Peyer's patch (tissue), 4 donors: ENCODE measurements around the gene HOXD9. TPM values are rescaled to one million over a fixed set of nuclear protein-coding genes. Genes with fewer than 3 reads are reported as not detected.

Source experiments
- DNase-seq, 3 donors: peaks; one replicate each; pipeline ENCODE4 v3.0.0-alpha.2; 2017 to 2019
- H3K27ac ChIP-seq, 4 donors: fragments of 200-600 bp; sonication (generic); one replicate each; pipeline ENCODE4 v1.5.1; 2016 to 2019
- H3K27me3 ChIP-seq, 2 donors: fragments of 200-600 bp; sonication (generic); one replicate each; pipeline ENCODE4 v1.5.1; 2019
- H3K36me3 ChIP-seq, 3 donors: fragments of 200-600 bp; sonication (generic); one replicate each; pipeline ENCODE4 v1.5.1; 2016 to 2019
- H3K4me1 ChIP-seq, 4 donors: fragments of 200-600 bp; sonication (generic); one replicate each; pipeline ENCODE4 v1.5.1; 2016 to 2019
- H3K4me3 ChIP-seq, 4 donors: fragments of 200-600 bp; sonication (generic); 1 replicate in 3 of 4; 2 replicates in 1 of 4; pipeline ENCODE4 v1.5.1; 2016 to 2019; ENCODE audit warnings: mild to moderate bottlenecking in 1 of 4
- H3K9me3 ChIP-seq, 4 donors: fragments of 200-600 bp; sonication (generic); one replicate each; pipeline ENCODE4 v1.5.1; 2016 to 2019; ENCODE audit warnings: mild to moderate bottlenecking in 1 of 4
- CTCF ChIP-seq, 6 experiments: fragments of 450-650 bp in 4 of 6; fragments of 200-600 bp in 2 of 6; sonication (generic) in 1 of 6; IDR thresholded peaks; one replicate each; pipeline ENCODE4 v1.5.1; 2017 to 2019; ENCODE audit warnings: antibody characterized with exemption in 6 of 6, mild to moderate bottlenecking in 3 of 6, moderate library complexity in 1 of 6
- POLR2A ChIP-seq, 2 donors: fragments of 450-650 bp; IDR thresholded peaks; one replicate each; pipeline ENCODE4 v1.5.1; 2017; ENCODE audit warnings: antibody characterized with exemption in 2 of 2, mild to moderate bottlenecking in 2 of 2, moderate library complexity in 2 of 2
- total RNA-seq, 4 donors: library from RNA; depleted of rRNA; stranded (reverse); fragments of >200 nt; gene quantifications; one replicate each; pipeline ENCODE4 v1.1.0, GENCODE V29; 2016

HOXD9 gene
- total RNA-seq, 4 donors from 2014 or later, result 0.70 TPM; not detected in 3

DNA sequence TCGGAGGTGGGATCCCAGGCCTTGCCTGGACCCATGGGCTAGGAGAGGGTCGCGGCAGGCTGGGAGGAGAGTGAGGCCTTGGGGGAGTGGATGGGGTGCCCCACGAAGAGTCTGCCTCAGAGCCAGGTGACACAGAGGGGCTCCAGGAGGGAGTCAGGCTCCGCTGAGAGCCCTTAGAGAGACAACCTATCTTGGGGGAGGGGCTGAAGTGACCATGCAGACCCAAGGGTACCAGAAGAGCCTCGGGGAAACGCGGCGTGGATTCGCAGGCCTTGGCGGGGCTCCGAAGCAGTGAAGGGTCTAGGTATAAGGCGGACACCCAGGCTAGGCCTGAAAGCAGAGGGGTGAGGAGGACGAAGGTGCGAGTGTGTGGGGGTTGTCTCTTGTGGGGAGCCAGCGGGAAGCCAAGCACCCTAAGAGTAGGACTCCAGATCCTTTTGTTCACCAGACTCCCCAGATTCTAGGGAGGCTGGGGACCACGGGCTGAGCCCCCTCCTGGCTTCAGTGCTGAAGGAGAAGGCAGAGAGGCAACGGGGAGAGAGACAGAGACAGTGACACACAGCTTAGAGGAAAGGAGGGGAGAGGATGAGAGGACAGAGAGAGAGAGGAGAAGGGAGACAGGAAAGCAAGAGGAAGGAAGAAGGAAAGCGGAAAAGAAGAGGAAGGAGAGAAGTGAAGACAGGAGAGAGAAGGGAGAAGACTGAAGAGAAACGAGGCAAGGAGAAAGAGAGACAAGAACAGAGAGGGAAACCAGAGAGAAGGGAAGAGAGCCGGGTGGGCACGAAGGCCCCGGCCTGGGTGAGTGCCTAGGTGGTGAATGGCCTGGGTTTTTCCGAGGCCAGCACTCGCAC, 16.6 kb upstream of the HOXD9 start:
- no peak overlapping the region for H3K27ac ChIP-seq
- H3K9me3 ChIP-seq, result peaks cover 0 to 5% (median 0%) of the 10 kb centered on the region in 4 donors
- peaks cover 0 to 87% of the 10 kb centered on the region in 2 donors for H3K27me3 ChIP-seq
- TF ChIP-seq CTCF (IDR thresholded peaks at IDR 0.05) (no peak), POLR2A (IDR thresholded peaks at IDR 0.05) (no peak)
- H3K4me1 ChIP-seq, result peaks cover 0 to 34% (median 1%) of the 10 kb centered on the region in 4 donors
- H3K36me3 ChIP-seq, result no peaks in the 10 kb centered on the region
- H3K4me3 ChIP-seq, result no peak overlapping the region
- no peak for DNase-seq

DNA sequence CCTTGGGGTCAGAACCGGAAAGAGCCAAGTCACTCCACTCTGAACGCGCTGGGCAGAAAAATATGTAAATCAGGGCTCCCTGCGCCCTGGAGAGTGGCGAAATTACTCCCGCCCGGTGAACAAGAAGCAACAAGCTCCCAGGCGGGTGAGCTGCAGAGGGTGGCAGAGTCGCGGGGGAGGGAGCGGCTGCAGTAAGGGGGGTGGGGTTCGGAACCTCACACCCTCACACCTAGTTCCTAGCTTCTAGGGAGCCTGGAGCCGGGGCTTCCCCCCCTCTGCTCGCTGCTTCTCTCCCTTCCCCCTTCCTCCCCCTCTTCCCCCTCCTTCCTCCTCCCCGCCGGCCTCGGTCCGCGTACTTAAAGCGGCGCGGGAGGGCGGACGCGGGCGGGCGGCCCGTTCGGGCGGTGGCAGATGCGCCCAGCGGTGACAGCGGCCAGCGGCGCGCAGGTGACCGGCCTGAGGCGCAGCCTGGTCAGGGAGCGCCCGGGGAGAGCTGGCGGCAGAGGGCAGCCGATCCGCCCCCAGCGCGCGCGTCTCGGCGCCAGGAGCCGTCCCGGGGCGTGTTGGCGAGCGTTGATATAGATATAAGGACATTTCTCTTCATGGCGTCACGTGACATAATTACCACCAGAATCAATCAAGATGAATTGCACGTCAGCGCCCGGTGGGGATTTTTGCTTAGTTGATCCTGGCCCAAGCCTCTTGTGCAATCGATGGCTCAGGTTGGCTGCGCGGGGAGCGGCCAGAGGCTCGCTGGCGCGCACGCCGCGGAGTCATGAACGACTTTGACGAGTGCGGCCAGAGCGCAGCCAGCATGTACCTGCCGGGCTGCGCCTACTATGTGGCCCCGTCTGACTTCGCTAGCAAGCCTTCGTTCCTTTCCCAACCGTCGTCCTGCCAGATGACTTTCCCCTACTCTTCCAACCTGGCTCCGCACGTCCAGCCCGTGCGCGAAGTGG, 15.7 kb upstream of the HOXD9 start, which contains the start of gene HOXD11:
Gene HOXD11 (plus strand): TSS at position 700 of the 959 bp plus-strand sequence. CDS start 76 bp downstream, at position 776.
- peaks cover 0 to 87% of the 10 kb centered on the region in 2 donors for H3K27me3 ChIP-seq
- H3K9me3 ChIP-seq, result peaks cover 0 to 5% (median 0%) of the 10 kb centered on the region in 4 donors
- H3K4me3 ChIP-seq, result peak within 1 kb of the TSS in 3 of 4 donors; percentile 15 to 31 (median 28)
- no peak within 1 kb of the TSS for H3K27ac ChIP-seq
- TF ChIP-seq CTCF (IDR thresholded peaks at IDR 0.05) (no peak), POLR2A (IDR thresholded peaks at IDR 0.05) (no peak)
- H3K4me1 ChIP-seq, result peaks cover 0 to 34% (median 1%) of the 10 kb centered on the region in 4 donors
- no peaks in the 10 kb centered on the region for H3K36me3 ChIP-seq
- DNase-seq, result peak in 2 of 3 donors; percentile 47 to 54

GRCh38 chr2:176107731-176108181, 14.8 kb upstream of the HOXD9 start:
- Histone ChIP-seq H3K9me3 (peaks cover 0 to 5% (median 0%) of the 10 kb centered on the region in 4 donors), H3K4me1 (peaks cover 0 to 34% (median 1%) of the 10 kb centered on the region in 4 donors), H3K27ac (no peak overlapping the region), H3K27me3 (peaks cover 0 to 92% of the 10 kb centered on the region in 2 donors), H3K36me3 (no peaks in the 10 kb centered on the region), H3K4me3 (peak overlapping the region in 1 of 4 donors; percentile 26)
- no peak for DNase-seq
- TF ChIP-seq POLR2A (IDR thresholded peaks at IDR 0.05) (no peak), CTCF (IDR thresholded peaks at IDR 0.05) (no peak)

DNA sequence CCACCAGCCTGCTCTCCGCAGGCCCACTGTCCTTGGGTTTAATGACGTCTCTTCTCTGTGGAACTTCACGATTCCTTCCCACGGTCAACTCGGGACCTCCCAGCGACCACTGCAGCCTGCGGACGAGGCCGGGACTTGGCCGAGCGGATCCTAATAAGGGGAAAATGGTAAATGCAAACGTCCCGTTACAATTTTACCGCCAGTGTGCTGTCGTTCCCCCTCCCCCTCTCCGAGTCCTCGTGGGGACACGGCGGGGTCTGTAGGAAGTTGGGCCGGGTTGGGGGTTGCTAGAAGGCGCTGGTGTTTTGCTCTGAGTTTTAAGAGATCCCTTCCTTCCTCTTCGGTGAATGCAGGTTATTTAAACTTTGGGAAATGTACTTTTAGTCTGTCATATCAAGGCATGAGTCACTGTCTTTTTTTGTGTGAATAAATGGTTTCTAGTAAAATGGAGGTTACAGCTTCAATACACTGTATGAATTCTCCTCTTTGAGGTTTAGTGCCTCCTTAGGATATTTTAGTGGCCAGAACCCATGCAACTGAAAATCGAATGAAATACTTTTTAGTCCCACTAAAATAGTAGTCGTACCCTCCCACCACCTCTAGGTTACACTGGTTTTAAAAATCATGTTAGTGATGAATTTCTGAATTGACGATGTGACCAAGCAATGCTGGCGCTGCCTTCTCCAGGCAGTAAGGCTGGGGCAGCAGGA, 13.2 kb upstream of the HOXD9 start:
- Histone ChIP-seq H3K36me3 (no peaks in the 10 kb centered on the region), H3K27me3 (peaks cover 0 to 91% of the 10 kb centered on the region in 2 donors), H3K4me3 (no peak overlapping the region), H3K9me3 (peaks cover 0 to 5% (median 0%) of the 10 kb centered on the region in 4 donors), H3K4me1 (peaks cover 0 to 29% (median 1%) of the 10 kb centered on the region in 4 donors), H3K27ac (no peak overlapping the region)
- DNase-seq, result no peak
- no peak for TF ChIP-seq CTCF (IDR thresholded peaks at IDR 0.05)
- TF ChIP-seq POLR2A (IDR thresholded peaks at IDR 0.05), result no peak

- DNase-seq, result no peak
- peaks cover 0 to 23% (median 1%) of the 10 kb centered on the region in 4 donors for H3K4me1 ChIP-seq
- no peak overlapping the region for H3K4me3 ChIP-seq
- H3K36me3 ChIP-seq, result no peaks in the 10 kb centered on the region
- no peak overlapping the region for H3K27ac ChIP-seq
- no peak for TF ChIP-seq CTCF (IDR thresholded peaks at IDR 0.05)
- no peak for TF ChIP-seq POLR2A (IDR thresholded peaks at IDR 0.05)
- peaks cover 0 to 5% (median 0%) of the 10 kb centered on the region in 4 donors for H3K9me3 ChIP-seq
- peaks cover 0 to 90% of the 10 kb centered on the region in 2 donors for H3K27me3 ChIP-seq
These were observed 12.6 kb upstream of the HOXD9 start for GRCh38 chr2:176109946-176110345.
